ENCODE measurements around the gene NEBL.

The NEBL gene

GRCh38 chr10:20778008-20778757, 118.9 kb downstream of the NEBL start:
- no peak for DNase-seq (ENCODE audit: low spot score)

DNA sequence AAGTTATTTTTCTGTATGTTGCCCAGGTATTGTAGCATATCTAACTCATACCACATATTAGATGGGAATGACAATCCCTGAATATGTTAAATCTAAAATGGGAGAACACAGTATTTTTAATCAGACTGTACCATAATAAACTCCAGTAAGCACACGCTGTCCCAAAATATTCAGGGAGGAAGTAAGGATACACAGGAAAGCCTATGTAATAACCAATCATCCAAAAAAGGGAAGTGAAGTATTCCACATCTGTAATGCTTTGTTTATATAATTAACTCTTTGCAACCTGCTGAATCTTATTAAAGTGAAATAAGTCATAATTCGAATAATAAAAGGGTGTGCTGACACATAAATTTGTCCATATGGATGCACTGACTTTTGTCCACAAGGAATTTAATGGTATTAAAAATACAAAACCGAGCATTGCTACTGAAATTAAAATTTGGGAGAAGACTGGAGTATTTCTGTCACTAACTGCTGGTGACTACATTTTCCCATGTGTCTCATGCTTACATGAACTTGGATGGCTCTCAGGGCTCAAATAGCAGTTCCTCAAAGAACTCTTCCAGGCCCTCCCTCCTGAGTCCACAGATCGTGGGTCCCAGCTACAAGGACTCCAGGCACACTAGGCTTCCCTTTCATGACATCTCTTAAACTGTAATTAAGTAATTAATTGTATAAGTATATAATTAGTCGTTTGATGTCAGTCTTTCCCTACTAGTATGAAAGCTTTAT, 120.6 kb downstream of the NEBL start:
- DNase-seq (ENCODE audit: low spot score), result no peak

- no peak for DNase-seq (ENCODE audit: low spot score)
These were observed 126.1 kb downstream of the NEBL start for GRCh38 chr10:20771051-20771450.

GRCh38 chr10:20769481-20769880, 127.6 kb downstream of the NEBL start:
- DNase-seq (ENCODE audit: low spot score), result no peak

DNA sequence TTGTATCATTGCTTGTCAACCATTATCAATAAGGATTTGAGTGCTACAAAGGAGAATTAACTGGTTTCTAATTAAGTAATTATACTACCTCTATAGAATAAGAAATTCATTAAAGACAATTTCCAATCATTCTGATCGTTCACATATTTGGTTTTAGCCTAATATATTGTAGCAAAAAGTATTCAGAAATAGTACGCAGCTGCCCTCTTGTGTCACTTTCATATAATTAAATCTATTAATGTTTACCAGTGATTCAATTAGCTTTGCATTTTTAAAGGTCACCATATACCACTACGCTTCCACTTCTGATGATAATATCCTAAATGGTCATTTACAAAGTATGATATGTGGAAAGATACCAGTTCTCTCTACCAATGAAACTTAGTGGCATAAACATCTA, 128.3 kb downstream of the NEBL start:
- DNase-seq (ENCODE audit: low spot score), result no peak

- no peak for DNase-seq (ENCODE audit: low spot score)
These were observed 130.1 kb downstream of the NEBL start for GRCh38 chr10:20767028-20767427.

DNA sequence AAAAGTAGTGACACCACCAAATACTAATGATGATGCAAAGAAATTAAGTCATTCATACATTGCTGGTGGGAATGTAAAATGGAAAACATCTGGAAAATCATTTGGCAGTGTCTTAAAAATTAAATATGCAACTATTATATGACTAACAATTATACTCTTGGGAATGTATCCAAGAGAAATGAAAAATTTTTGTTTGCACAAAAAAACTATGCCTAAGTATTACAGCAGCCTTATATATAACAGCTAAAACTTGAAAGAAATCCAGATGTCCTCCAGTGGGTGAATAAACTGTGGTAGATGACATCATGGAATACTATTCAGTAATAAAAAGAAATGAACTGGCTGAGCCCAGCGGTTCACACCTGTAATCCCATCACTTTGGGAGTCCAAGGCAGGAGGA, 132.0 kb downstream of the NEBL start:
- DNase-seq (ENCODE audit: low spot score), result no peak

GRCh38 chr10:20760460-20760859, 136.7 kb downstream of the NEBL start:
- no peak for DNase-seq (ENCODE audit: low spot score)

DNA sequence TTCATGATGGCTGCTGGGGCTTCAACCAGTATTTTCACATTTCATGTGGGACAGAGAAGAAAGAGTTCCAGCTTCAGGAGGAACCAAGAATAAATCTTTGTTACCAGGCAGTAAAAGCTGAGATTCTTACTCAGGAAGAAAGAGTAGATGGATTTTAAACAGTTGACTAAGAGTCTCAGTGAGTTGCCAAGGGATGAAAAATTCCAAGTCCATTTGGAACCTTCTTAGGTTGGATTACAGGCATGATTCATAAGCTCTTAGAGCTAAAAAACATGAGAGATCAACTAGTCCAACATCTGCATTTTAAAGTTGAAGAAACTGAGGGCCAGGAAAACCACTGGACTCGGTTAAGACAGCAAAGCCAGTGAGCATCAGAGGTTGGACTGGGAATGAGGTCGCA, 148.6 kb downstream of the NEBL start:
- no peak for DNase-seq (ENCODE audit: low spot score)

DNA sequence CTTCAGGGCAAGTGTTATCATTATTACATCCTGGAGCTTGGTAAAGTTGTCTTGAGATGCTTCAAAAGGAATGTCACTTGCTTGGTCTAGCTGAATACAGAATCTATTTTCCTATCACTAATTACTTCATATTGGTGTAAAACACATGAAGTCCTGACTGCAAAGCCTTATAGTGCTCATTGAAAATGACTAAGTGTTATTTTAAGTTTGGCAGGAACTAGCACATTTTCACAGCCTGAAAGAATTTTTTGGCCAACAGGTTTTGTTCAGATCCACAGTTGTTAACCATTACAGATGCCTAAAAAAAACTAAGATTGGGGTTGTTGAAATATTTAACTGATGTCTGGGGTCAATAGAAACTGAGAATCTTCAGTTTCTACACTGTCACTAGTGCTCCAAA, 149.3 kb downstream of the NEBL start:
- no peak for DNase-seq (ENCODE audit: low spot score)

DNA sequence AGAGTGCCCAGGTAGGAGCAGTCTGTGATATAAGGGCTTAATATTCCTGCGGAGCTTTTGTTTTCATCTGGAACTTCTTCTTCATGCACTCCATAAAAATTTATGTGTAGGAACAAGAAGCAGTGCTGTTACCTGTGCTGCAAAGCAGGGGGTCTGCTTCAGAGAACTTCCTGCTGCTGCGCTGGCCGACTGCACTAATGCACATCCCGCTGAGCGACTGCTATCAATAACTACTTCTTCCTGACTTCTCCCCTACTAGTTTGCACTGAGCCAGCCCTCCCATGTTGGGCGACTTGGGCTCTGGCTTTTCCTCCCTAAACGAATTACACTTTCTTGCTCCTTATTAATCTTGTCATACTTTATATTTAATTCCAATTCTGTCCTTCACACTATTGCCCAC, 150.3 kb downstream of the NEBL start:
- no peak for DNase-seq (ENCODE audit: low spot score)

DNA sequence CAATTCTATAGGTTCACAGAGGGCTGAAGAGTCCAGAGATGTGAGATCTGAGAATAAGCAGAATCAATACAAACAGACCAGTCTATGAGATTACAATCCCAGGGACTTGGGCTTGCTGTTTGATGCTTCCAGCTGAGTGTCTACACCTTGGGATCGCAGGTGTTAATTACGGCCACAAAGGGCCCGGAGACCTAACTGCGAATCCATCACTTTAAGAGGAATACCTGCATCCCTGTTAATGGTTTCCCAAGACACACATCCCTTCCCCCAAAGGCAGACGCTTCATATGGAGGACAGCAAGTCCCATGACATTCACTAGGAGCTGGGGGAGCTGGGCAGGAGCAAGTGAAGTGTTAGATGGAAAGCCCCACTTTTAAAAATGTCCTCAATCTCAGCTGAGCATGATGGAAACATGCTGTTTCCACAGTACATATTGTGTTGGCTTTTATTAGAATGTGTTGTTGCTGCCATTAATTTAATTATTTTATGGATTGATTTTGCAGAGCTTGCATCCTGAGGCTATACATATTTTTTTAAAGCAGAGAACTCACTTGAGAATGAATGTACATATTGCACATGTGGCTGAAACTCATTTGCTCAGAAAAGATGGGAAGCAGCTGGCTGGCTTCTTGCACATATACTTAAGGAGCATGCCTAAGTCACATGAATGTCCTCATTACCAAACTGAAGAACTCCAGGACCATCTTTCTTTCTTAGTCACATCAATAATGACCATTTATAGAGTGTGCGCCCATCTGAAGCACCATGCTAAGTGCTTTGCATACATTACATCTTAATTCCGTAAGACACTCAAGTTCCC, 151.3 kb downstream of the NEBL start:
- no peak for DNase-seq (ENCODE audit: low spot score)

DNA sequence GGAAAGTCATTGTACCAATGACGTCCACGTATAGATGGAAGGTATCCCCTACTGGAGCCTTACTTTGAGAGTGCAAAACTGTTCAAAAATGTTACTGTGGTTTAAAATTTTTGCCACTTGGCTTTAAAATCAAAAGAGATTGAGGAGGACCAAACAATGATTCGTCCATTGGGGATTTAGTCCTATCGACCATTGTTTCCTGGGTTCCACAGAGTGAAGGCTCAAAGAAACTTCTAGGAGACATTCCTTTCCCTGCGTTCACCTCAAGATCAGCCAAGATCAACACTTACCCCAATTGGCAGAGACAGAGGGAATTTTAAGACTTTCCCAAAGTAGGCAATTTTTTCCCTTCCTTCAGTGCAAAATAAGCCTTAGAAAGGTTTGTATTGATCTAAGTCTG, 152.3 kb downstream of the NEBL start:
- DNase-seq (ENCODE audit: low spot score), result no peak

DNA sequence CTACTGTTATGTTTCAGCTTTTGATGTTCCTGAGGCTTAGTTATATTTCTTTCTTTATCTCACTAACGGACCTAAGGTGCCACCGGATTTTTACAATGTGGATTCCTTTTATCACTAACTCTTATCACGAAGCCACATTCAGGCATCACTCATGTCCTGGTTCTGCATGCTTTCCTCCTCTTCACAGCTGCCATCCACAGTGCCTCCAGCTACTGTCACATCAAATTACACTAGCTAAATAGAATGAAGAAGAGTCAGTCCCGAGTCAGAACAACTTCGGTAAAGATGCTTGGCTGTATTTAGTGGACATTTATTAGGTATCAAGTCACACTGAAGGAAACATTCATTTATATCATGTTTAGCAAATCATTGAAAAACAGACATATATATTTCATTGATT, 153.2 kb downstream of the NEBL start:
- DNase-seq (ENCODE audit: low spot score), result no peak

GRCh38 chr10:20742737-20743541, 154.2 kb downstream of the NEBL start:
- no peak for DNase-seq (ENCODE audit: low spot score)

DNA sequence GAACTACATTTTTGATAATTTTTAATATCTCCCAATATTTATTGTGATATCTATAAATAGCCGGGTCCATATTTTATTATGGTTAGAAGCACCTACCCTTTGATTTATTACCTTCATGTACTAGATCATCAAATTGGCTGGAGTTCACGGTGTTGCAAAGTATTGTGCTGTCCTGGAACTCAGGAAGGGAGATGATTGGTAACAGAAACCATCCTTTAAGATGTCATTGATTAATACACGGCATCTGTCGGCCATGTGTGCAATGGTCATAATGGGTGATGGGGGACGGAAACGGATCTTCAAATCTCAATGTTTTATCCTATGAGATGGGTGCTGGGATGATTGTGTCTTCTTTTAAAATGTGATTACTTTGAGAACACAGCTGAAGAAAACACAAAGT, 157.0 kb downstream of the NEBL start:
- no peak for DNase-seq (ENCODE audit: low spot score)

DNA sequence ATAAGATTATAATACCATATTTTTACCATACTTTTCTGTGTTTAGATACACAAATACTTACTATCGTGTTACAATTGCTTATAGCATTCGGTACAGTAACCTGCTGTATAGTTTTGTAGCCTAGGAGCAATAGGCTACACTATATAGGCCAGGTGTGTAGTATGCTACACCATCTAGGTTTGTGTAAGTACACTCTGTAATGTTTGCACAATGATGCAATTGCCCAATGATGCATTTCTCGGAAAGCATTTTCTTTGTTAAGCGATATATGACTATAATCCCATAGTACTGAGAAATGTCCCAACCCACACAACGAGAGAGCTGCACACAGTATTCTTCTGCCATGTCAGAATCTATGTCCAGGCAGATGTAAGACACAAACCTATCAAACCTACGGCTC, 160.0 kb downstream of the NEBL start:
- DNase-seq (ENCODE audit: low spot score), result no peak

All from hematopoietic multipotent progenitor cell treated with erythropoietin and hydrocortisone succinate and interleukin-3 and kit ligand, for 15 days (in vitro differentiated cells).